Spleen (tissue), 7 donors: Measurements from ENCODE around the gene MFAP2.

Experiments used
- POLR2A ChIP-seq, 3 donors: fragments of 450-650 bp; IDR thresholded peaks; one replicate each; pipeline ENCODE4 v1.5.1; 2017; ENCODE audit warnings: antibody characterized with exemption in 3 of 3, mild to moderate bottlenecking in 1 of 3
- TF ChIP-seq, protein P1 (sequence below), 11 experiments: fragments of 200-600 bp in 7 of 11; fragments of 450-650 bp in 4 of 11; sonication (generic) in 4 of 11; IDR thresholded peaks in 8 of 11; conservative IDR thresholded peaks in 3 of 11; 1 replicate in 7 of 11; 2 replicates in 4 of 11; pipeline versions ENCODE4 v1.4.0 to v1.8.0; 2016 to 2021; ENCODE audit warnings: antibody characterized with exemption in 11 of 11, inconsistent platforms in 4 of 11, mild to moderate bottlenecking in 1 of 11
- donor health status: DM: no; HTN: no; CAD: no; lungs with moderate emphysema.
- donor health status: DM: no; HTN: no; CAD: no.
- donor health status: DM: no; HTN: no; CAD: no.

DNA sequence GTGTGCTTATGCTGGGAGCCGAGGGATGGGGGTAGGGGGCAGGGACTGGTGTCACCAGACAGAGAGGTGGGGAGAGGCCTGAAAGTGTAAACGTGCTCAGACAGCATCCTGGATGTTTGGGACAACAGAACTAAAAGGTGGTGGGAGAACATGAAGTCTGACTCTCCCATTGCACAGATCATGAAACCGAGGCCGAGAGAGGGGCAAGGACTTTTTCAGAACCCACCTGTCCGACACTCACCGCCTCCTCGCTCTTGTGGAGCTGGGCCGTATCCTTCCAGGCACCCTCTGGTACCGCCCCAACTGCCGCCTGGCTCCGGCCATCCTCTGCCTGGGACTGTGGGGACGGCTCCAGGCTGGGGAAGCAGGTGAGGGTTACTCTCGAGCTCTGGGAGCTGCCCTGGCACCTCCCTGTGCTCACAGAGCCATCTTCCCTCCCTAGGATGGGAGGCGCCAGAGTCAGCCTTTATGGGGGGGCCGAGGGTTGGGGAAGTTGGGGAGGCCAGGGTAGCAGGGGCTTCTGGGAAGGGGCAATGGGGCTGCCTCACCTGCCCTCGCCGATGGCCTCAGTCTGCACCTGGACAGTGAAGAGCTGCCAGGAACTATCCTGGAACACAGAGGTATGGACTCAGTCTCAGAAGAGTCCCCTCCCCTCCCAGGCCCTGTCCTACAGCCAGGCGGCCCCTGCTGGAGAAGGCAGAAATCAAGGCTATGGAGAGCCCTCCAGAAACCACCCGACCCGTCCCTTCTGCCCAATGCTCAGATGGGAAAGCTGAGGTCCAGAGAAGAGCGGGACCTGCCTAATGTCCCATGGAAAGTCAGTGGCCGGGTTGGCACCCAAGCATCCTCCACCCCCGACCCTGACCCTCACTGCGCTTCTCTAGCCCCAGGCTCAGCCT, 24.3 kb upstream of the MFAP2 start:
- TF ChIP-seq, protein P1, sequence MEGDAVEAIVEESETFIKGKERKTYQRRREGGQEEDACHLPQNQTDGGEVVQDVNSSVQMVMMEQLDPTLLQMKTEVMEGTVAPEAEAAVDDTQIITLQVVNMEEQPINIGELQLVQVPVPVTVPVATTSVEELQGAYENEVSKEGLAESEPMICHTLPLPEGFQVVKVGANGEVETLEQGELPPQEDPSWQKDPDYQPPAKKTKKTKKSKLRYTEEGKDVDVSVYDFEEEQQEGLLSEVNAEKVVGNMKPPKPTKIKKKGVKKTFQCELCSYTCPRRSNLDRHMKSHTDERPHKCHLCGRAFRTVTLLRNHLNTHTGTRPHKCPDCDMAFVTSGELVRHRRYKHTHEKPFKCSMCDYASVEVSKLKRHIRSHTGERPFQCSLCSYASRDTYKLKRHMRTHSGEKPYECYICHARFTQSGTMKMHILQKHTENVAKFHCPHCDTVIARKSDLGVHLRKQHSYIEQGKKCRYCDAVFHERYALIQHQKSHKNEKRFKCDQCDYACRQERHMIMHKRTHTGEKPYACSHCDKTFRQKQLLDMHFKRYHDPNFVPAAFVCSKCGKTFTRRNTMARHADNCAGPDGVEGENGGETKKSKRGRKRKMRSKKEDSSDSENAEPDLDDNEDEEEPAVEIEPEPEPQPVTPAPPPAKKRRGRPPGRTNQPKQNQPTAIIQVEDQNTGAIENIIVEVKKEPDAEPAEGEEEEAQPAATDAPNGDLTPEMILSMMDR (IDR thresholded peaks at IDR 0.05 in 8 of 11, conservative IDR thresholded peaks at IDR 0.05 in 3 of 11): no peak
- TF ChIP-seq POLR2A (IDR thresholded peaks at IDR 0.05): no peak
